ENCODE results near the gene BMPR1A. TPM values are rescaled to one million over a fixed set of nuclear protein-coding genes. Genes with fewer than 3 reads are reported as not detected.

The BMPR1A gene
- total and polyA plus RNA-seq, 9 of the 15 experiments (the other 6 are each of a cell fraction or from before 2014, with no cell fraction given): 1.6 to 17.5 (median 9.1) TPM

- TF ChIP-seq ZBTB11 (CRISPR knock-in tag; IDR thresholded peaks at IDR 0.05) (no peak), NCOA1 (IDR thresholded peaks at IDR 0.05; ENCODE audit: low read depth) (no peak)
Measured at GRCh38 chr10:86904600-86904999, 148.2 kb downstream of the BMPR1A start (continued).

- no peak overlapping the region for H2AFZ ChIP-seq (ENCODE audit: low read depth, low read length)
- no peak overlapping the region for H3K27ac ChIP-seq (ENCODE audit: extremely low read depth, low read depth, low read length)
- H3K27me3 ChIP-seq (ENCODE audit: control insufficient read depth in 2 of 2, insufficient read depth in 2 of 2, low read length in 2 of 2): no peaks in the 10 kb centered on the region
- H3K36me3 ChIP-seq (ENCODE audit: control insufficient read depth, insufficient read depth, low read length): peaks cover 26% of the 10 kb centered on the region; the same call in 2 of the 3 replicates
- TF ChIP-seq HMGN3 (IDR thresholded peaks at IDR 0.05; ENCODE audit: borderline replicate concordance, extremely low read depth, insufficient read length, low read depth, low read length): no peak
- TF ChIP-seq NRF1 (conservative IDR thresholded peaks at IDR 0.05 in 1 of 2, IDR thresholded peaks at IDR 0.05 in 1 of 2): no peak
- TF ChIP-seq ZC3H11A (IDR thresholded peaks at IDR 0.05; ENCODE audit: low read depth, low read length): no peak
- TF ChIP-seq ARID2 (IDR thresholded peaks at IDR 0.05): no peak
- no peak for TF ChIP-seq DACH1 (IDR thresholded peaks at IDR 0.05; ENCODE audit: partially characterized antibody)
- no peak for TF ChIP-seq TAF1 (IDR thresholded peaks at IDR 0.05; ENCODE audit: control insufficient read depth, extremely low read depth, insufficient read depth, low read length, severe bottlenecking)
- TF ChIP-seq ZNF324 (CRISPR knock-in tag; IDR thresholded peaks at IDR 0.05): no peak
- ChIA-PET CTCF (ENCODE audit: low intra/inter-chr PET ratio) (no interaction called here), POLR2A (no interaction called here)
- ATAC-seq (no peak), DNase-seq (ENCODE audit: extremely low read depth in 1 of 4, low spot score in 3 of 4) (no peak), FAIRE-seq (no peak)
- no peaks in the 10 kb centered on the region for H3K9me3 ChIP-seq (replicated peaks; ENCODE audit: control insufficient read depth, insufficient read depth, low read depth, low read length)
- no peak overlapping the region for H3K4me2 ChIP-seq (ENCODE audit: insufficient read depth, low read length)
- intact Hi-C loops (cut with micrococcal nuclease): no loop called here
- in situ Hi-C loops (cut with MboI): no loop called here
- no TSS peak for BruUV-seq (replicated peaks)
- 100% methylated on average over 1 of the region's 1 CpG for WGBS (ENCODE audit: insufficient coverage, low coverage, missing lambda C conversion rate)
- no peak overlapping the region for H3K4me3 ChIP-seq
- no peaks in the 10 kb centered on the region for H4K20me1 ChIP-seq (replicated peaks; ENCODE audit: control insufficient read depth, insufficient read depth, low read length)
- no peaks in the 10 kb centered on the region for H3K9me1 ChIP-seq (ENCODE audit: control insufficient read depth, insufficient read depth, low read length)
- H3K79me2 ChIP-seq (ENCODE audit: control insufficient read depth, insufficient read depth, low read length): no peaks in the 10 kb centered on the region
- no peaks in the 10 kb centered on the region for H3K4me1 ChIP-seq (replicated peaks in 1 of 2; ENCODE audit: control insufficient read depth in 2 of 2, insufficient read depth in 2 of 2, low read length in 2 of 2)
- H3K9ac ChIP-seq (ENCODE audit: insufficient read depth in 1 of 2, low read depth in 2 of 2, low read length in 2 of 2): no peak overlapping the region
Measured at GRCh38 chr10:86905429-86905828, 149.0 kb downstream of the BMPR1A start.

Data from K562 (cell line).